GM19467 (cell line): ENCODE data around the gene FGF1.
A peak's percentile ranks its signal among the peaks of the same experiment; 100 is the strongest.

ENCODE experiments used
- ATAC-seq: cut with Tn5 transposase; IDR thresholded peaks from one replicate; pipeline ENCODE4 v1.9.1; 2021; ENCODE audit warnings: mild to moderate bottlenecking, moderate library complexity; ENCODE audit not compliant: unreplicated experiment

FGF1 gene

DNA sequence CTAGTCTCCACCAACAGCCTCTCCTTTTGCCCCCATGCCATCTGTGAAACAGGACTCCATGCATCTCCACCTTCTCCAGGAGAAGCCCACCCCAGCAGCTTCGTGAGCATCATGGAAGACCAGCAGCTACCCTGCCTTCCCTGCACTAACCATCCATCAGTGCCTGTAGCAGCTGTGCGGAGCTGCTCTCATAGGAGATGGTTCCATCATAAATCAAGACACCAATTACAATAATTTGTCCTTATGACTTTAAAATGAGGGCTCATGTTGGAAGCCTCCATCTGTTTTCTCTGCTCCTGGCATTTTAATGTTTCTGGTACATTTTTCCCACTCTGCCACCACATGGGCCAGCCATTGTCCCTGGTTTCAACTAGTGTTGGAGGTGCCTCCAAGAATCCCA lies 69.9 kb downstream of the FGF1 start:
- no peak for ATAC-seq

DNA sequence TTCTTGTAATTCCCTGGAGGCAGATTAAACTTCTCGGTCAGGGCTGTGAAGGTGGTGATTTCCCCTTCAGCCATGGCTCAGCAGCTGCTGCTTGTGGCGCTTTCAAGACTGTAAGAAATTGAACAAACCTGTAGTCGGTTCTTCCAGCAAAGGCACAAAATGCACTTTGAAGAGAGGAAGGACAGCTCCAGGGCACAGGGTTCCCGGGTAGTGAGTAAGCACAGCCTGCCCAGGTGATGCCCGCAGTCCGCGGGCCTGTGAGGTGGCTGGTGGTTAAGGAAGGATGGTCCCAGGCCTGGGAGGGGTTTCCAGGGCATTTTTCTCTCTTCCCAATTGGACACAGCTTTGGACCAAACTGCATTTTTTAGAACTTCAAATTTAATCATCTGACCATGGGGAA lies 71.8 kb downstream of the FGF1 start:
- ATAC-seq, result no peak

DNA sequence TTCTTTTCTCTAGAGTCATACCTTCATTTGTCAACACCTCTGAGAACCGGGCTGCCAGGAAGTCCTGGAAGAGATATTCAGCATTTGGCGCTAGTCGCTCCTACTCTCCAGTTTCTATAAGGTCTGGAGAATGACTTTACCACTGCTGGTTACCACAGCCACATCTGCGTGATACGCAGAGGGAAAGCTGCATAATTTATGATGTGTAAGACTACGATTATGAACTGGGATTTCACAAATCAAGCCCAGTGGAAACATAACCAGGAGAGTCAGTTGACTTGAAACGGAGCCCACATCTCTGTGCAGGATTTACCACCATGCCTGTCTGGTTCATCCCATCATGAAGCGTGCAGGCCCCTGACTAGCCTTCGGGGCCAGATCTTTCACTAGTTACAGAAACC lies 72.6 kb downstream of the FGF1 start:
- no peak for ATAC-seq

DNA sequence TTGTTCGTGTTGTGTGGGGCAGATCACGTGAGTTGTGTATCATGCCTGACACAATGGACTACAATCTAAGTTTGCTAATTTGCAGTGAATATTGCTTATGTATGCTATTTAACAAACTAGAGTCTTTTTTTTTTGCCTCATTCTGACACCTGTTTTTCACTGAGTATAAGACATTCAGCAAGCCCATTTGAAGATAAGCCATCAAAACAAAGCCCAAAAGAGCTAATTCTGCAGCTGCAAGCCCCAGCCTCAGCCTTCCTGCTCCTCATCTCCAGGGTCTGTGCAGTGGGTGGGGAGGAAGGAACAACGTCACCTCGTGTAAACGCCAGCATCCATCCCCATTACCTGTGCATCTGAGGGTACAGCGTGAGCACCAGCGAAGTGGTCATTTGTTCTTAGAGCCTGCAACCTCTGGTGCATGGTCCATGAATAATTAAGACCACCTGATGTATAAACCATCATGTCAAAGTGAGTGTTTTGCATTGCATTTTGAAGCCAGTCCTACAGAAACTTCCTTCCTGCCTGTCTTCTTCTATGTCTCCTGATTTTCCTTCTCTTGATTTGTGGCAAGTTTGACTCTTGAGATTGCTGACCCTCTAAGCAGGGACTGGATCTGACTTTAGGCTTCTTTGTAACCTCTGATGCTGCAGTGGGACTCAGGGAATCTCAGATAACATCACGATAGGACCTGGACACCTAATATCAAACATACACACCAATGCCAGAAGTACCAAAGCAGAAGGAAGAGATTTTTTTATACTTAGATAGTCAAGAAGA lies 73.2 kb downstream of the FGF1 start:
- no peak for ATAC-seq

DNA sequence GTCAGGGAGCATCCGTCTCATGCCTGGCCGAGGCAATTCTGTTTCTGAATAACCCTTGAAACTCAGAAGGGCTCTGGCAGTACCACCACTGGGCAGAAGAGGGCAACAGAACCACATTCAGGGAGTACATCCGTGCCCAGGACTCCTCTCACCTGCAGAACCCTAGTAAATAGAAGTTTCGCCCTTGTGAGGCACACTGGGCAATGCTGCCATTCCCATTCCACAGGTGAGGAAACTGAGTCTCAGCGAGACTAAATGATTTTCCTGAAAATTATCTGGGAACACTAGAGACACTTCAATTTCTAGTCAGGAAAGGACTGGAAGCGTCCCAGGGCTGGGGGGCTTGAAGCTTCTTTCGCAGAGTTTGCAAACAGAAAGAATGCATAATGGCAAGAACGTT lies 74.7 kb downstream of the FGF1 start:
- ATAC-seq, result peak; percentile 89

DNA sequence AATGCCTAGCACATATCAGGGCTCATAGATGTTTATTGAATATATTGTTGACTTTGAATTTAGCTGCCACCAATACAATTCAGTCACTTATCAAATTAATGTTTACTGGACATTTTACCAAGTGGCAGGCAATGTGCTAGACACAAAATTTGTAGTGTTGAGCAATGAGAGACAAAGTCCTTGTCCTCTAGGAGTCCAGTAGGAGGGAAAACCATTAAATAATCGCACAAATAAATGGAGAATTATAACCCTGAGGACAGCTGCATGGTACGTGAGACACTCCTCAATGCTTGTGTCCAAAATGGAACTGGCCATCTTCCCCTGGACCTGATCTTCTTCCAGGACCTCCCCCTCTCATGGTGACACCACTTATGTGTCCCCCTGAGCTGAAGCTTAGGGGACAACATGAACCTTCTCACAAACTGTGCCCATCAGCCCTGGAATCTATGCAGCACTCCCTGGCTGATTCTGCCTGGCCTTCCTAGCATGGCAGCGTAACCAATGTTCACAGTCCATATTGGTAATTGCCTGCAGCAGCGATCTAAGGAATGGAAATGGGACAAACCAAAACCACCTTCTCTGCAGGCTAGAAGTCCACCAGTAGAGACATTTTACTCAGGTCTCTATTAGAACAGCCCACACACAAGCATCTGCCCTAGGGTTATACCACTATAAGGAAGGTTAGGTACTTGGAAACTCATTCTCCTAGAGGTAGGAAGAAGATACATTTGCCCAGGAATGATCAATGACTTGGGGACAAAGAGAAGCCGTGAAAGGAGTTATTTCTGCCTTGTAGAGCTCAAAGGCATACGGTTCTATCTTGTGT lies 75.5 kb downstream of the FGF1 start:
- ATAC-seq, result no peak

DNA sequence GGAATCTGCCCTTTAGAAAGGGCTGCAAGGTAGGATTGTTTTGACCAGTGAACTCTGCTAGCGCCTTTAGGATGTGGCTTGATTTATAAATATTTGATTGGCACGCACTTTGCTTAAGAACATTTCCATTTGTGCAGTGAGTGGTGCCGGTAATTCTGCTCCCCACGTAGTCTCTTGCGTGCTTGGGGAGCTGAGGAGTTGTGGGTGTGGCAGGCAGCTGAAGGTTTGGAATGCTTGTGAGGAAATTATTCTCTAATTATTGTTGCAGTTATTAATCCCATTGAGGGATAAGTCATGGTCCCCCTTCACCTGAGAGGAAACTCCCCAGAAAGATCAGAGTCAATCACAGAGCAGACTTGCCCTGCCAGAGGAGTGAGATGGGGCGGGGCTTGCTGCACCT lies 76.7 kb downstream of the FGF1 start:
- ATAC-seq, result no peak

DNA sequence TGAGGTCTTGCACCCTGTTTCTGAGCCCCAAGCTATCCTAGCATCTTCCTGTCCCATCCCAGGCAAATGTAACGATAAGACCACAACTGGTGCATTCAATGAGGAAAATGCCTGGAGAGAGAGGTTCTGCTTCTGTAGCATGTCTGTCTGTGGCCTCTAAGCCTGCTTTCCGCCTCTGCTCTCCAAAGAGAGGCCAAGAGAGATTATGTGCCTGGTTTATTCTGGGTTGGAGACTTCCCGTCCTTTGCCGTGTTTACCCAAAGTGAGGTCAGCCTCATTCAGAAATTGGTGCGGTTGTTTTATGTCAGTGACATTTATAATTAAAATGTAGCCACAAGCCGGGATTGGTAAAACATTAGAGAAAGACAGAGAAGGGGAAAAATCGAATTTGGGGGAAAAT lies 77.8 kb downstream of the FGF1 start:
- no peak for ATAC-seq

DNA sequence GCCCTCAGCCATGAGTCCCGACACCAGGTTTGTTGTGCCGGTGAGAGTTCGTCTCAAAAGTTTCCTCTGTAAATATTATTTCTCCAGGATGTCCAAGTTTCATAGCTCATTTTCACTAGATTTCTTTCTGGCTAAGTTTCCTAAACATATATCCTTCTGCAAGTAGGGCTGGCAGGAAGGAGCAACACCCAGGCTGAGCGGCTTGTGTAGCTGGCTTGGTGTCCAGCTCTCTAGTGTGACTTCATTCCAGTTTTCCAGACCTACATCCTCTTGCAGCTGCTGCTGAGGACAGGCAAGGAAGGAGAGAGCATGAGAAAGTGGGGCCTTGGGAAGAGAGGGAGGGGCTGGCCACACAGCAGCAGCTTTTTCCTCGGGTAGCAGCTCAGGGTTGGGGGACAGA lies 80.3 kb downstream of the FGF1 start:
- no peak for ATAC-seq

DNA sequence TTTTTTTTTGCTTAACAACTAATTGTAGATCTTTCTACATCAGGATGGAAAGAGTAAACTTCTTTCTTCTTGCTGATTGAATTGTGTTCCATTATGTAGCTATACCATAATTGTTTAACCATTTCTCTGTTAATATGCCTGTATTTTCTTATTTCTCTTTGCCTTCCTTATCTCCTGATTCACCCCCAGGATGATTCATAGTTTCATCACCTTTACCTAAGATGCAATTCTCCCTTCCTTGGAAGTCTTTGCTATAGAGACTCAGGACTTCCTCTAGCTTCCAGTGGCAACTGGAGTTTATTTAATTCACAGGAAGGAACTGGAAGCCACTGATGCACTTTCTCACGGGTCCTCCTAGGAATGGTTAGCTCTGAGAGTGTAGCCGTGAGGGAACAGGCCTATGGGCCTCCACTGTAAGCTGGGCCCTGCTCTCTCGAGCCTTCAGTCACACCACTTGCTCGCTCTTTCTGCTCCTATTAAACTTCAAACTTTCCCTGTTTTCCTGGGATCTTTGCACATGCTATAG lies 83.1 kb downstream of the FGF1 start:
- no peak for ATAC-seq

DNA sequence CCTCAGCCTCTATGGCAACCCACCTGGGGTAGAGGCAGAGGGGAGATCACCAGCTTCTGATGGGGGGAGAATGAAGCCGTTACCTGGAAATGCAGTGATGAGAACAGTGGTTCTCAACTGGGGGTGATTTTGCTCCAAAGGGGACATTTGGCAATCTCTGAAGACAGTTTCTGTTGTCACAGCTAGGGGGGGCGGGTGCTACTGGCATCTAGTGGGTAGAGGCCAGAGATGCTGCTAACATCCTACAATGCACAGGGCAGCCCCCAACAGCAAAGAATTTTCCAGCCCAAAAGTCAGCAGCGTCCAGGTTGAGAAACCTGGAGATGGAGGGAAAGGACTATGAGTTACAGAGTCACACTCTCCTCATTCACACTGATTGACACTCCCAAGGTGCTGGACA lies 84.5 kb downstream of the FGF1 start:
- no peak for ATAC-seq

DNA sequence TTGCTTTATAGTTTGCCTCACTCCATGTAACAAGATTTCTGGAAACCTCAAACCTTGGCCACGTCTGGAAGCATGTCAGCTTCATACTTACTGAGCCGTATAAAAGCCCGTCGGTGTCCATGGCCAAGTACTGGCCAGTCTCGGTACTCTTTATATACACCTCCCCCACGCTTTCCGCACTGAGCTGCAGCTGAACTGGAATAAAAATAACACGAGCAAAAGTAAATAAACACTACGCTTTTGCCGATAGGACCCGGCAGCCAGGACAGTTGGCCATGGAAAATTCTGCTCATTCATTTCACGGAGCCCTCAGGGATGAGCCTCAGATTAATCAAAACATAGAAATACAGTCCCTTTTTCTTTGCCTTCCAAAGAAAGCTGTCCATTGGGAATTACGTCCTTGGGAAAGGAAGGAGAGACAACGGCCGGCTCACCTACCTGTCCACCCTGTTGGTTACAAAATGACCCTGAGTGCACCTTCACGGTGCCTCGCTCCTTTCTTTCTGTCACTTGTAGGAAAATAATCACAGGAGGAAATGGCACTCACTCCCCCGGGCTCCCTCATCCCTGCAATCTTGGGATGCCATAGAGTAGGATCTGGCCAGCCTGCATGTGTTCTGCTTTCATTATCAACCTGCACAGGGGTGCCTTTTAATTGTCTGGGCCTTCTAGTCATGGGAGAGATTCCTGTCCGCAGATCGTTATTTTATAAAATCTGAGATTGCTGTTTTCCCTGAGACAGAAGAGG lies 85.1 kb downstream of the FGF1 start:
- ATAC-seq, result no peak

DNA sequence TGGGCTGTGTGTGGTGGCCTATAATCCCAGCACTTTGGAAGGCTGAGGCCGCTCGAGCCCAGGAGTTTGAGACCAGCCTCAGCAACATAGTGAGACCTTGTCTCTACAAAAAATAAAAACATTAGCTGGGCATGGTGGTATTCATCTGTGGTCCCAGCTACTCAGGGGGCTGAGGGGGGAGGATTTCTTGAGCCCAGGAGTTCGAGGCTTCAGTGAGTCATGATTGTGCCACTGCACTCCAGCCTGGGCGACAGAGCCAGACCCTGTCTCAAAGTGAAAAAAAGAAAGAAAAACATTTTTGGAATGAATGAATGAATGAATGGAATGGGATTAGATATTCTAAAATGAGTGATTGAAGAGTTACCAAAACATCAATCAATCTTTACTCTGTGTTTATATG lies 85.8 kb downstream of the FGF1 start:
- no peak for ATAC-seq

DNA sequence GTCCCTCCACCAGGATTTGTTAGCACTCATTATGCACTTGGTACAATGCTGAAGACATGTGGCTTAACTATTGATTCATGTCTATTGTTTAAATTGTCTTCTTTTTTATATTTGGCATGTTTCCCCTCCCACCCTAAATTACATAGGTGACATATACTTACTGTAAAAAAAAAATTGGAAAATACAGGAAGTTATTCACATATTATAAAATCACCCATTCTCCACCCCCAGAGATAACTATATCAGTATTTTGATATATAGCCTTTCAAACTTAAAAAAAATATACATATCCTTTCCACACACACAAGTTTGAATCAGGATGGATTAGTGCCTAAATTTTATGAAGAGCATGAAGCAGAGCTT lies 87.6 kb downstream of the FGF1 start:
- ATAC-seq, result no peak

DNA sequence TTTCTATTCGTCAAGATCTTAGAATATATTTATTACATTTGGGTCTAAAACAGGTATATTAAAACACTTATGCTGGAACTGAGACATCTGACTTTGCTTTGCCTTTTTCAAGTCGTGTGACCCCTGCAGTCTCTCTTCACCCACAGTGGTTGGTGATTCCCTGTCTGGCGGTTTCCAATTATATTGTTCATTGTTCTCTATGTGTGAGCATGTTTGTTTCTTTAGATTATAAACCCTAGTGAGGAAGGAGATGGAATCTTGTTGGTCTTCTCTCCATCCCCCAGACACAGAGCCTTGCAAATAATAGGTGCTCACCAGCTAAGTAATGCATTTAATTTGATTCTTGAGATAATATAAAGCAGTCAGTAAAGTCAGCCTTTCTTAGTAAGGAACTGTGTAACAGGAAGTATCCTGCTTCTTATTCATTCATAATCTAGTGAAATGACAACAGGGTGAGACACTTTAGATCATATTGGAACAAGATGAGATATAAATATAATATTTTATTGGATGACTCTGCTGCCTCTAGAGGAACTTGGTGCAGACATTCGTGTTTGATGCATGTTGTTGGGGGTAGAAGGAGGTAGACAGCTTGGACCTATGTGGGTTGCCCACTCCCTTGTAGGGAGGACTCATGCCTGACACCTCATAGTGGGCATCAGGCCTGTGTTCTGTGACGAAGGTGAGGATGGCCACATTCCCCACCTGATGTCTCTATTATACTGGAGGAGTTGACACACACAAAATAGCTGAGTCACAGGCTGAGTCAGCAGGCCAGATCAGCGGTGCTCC lies 88.1 kb downstream of the FGF1 start:
- ATAC-seq, result no peak

DNA sequence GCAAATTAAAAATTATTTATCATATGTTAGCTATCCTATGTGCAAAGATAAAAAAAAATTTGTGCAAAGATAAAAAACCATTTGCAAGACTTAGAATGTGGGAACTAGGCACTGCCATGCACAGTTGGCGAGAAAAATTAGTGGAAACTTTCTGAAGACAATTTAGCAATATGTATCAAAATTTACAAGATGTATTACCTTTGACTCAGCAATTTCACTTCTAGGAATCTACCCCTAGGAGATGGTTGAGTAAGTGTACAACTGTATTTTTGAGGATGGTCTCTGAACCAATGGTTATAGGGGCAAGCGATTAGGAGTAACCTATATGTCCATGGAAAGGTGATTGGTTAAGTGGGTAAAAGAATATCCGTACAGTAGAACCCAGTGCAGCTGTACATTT lies 88.9 kb downstream of the FGF1 start:
- no peak for ATAC-seq

DNA sequence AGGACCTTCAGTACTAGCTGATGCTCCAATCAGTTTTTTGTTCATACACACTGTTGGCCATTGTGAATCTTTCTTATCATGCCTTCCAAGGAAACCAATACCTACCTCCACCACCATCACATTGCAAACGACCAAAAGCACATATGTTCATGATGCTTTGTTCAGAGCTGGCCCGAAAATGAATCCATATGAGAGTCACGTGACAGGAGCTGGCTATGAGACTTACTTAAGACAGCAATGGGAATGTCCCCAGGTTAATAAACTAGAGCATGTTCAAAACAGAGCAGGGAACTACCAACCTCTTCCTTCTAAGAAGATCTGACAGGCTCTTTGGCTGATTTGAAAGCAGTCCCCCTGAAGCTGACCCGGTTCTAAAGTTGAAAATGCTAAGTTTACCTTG lies 93.5 kb downstream of the FGF1 start:
- no peak for ATAC-seq

DNA sequence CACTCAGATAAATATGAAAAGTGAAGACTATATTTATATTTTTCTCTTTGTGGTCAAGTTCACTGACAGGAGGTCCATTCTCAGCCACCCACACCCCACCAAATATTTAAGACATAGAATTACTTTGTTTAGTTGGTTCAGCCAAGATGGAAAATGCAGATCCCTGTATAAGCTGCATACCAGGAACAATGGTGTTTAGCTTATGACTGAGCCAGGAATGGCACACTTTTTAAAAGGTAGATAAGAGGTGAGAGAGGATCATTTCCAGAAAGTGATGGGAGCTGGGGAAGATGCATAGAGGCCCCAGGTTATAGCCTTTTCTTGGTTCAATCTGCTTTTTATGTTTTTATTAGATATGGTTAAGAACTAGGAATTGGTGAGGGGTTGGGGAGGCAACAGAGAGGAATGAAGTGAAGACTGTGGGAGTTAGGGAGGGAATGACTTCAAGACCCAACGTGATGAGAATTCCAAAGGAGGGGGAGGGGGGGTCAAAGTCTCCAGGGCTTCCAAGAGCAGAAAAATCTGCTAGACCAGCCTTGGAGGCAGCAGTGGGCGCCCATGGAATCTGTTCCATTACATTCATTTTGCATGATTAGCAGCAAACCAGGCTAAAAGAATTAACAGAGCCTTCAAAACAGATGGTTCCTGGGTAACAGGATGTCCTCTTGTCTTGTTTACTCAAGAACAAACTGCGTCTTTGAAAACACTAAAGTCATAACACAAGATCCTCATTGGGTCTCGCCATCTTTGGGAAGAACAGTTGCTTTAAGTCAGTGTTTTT lies 95.2 kb downstream of the FGF1 start:
- ATAC-seq, result no peak

DNA sequence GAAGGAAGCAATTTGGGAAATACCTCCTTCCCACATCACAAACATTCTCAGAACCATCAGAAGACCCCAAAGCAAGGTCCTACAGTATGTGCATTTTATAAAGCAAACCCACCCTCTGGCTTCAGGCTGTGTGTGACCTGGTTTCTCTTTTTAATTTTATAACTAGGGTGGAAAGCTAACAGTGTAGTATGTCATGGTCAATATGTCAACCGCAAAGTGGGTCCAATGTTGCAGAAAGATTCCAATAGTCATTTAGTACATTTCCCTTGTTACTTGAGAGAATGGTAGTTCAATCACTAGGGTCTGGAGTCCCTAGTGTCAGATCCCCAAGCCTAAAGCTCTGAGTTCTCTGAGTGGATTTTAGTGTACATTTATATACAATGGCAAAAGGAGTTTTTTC lies 96.2 kb downstream of the FGF1 start:
- no peak for ATAC-seq

DNA sequence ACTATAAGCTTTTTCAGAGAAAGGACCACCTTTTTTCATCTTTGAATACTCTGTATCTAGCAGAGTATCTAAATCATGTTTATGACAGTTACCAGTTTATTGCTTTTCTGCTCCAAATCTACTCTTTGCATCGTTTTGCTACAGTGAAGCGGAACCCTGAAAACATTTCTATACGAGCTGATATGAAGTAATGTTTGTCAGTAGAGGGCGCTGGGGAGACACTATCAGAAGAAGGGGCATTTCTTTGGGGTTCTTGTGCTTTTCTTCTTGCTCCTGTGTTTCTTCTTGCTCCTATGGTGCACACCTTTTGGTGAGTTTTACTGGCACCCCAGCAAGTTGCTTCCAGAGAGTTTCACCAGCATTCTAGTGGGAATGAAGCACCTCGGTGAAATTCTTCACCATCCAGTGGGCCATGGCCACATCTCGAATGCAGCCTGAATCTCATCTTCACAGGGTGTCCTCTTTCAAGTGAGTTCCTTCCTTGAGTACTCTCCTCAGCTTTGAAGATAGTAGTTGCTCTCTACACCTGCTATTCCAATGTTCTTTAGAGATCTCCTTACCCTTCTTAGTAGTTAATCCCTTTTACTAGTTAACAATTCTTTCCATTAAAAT lies 98.4 kb downstream of the FGF1 start:
- no peak for ATAC-seq
